Measurements from ENCODE around the gene RYR3.

RYR3 gene

GRCh38 chr15:33320017-33320416 lies 9.2 kb downstream of the RYR3 start:
- TF ChIP-seq ZC3H10 (CRISPR knock-in tag; IDR thresholded peaks at IDR 0.05) (no peak), CREB5 (CRISPR knock-in tag; IDR thresholded peaks at IDR 0.05; ENCODE audit: low read depth) (no peak), TSHZ2 (CRISPR knock-in tag; IDR thresholded peaks at IDR 0.05) (no peak), ZNF70 (CRISPR knock-in tag; IDR thresholded peaks at IDR 0.05) (no peak), ARNTL (CRISPR knock-in tag; IDR thresholded peaks at IDR 0.05; ENCODE audit: borderline replicate concordance, low read depth) (no peak), SNAI2 (CRISPR knock-in tag; IDR thresholded peaks at IDR 0.05) (no peak), TCF4 (CRISPR knock-in tag; IDR thresholded peaks at IDR 0.05; ENCODE audit: borderline replicate concordance) (no peak), ESRRG (CRISPR knock-in tag; IDR thresholded peaks at IDR 0.05) (no peak), CSDC2 (CRISPR knock-in tag; IDR thresholded peaks at IDR 0.05) (no peak), ZNF565 (CRISPR knock-in tag; conservative IDR thresholded peaks at IDR 0.05; ENCODE audit: low read depth) (no peak), ZFP30 (CRISPR knock-in tag; IDR thresholded peaks at IDR 0.05) (no peak), ZFP3 (CRISPR knock-in tag; IDR thresholded peaks at IDR 0.05) (no peak), GLIS3 (CRISPR knock-in tag; IDR thresholded peaks at IDR 0.05) (no peak)
- no peak for ATAC-seq

- ATAC-seq, result no peak
- TF ChIP-seq TSHZ2 (CRISPR knock-in tag; IDR thresholded peaks at IDR 0.05), result no peak
- TF ChIP-seq ZNF565 (CRISPR knock-in tag; conservative IDR thresholded peaks at IDR 0.05; ENCODE audit: low read depth), result no peak
- no peak for TF ChIP-seq GLIS3 (CRISPR knock-in tag; IDR thresholded peaks at IDR 0.05)
- no peak for TF ChIP-seq OSR1 (CRISPR knock-in tag; IDR thresholded peaks at IDR 0.05)
Measured at GRCh38 chr15:33322091-33322490, 11.3 kb downstream of the RYR3 start.

GRCh38 chr15:33324609-33325008 lies 13.8 kb downstream of the RYR3 start:
- no peak for ATAC-seq
- no peak for TF ChIP-seq TOX (CRISPR knock-in tag; IDR thresholded peaks at IDR 0.05; ENCODE audit: borderline replicate concordance)
- no peak for TF ChIP-seq TSHZ2 (CRISPR knock-in tag; IDR thresholded peaks at IDR 0.05)
- TF ChIP-seq ZNF565 (CRISPR knock-in tag; conservative IDR thresholded peaks at IDR 0.05; ENCODE audit: low read depth), result no peak
- TF ChIP-seq PPARA (CRISPR knock-in tag; IDR thresholded peaks at IDR 0.05; ENCODE audit: borderline replicate concordance), result no peak
- no peak for TF ChIP-seq POU6F1 (CRISPR knock-in tag; IDR thresholded peaks at IDR 0.05; ENCODE audit: borderline replicate concordance, low read depth)
- TF ChIP-seq CSRNP3 (CRISPR knock-in tag; IDR thresholded peaks at IDR 0.05), result no peak
